Stomach (tissue), 4 donors: ENCODE measurements around the gene FKBP1B.

Source experiments
- CTCF ChIP-seq, 7 experiments: fragments of 450-650 bp in 4 of 7; fragments of 200-600 bp in 3 of 7; sonication (generic) in 3 of 7; IDR thresholded peaks; one replicate each; pipeline ENCODE4 v1.5.1; 2016 to 2019; ENCODE audit warnings: antibody characterized with exemption in 7 of 7, control low read depth in 2 of 7, mild to moderate bottlenecking in 1 of 7
- POLR2A ChIP-seq, 4 donors: fragments of 450-650 bp; IDR thresholded peaks; one replicate each; pipeline ENCODE4 v1.6.1; 2016; ENCODE audit warnings: antibody characterized with exemption in 4 of 4, control low read depth in 2 of 4, mild to moderate bottlenecking in 1 of 4, moderate library complexity in 1 of 4

GRCh38 chr2:24054366-24055010 lies 4.9 kb downstream of the FKBP1B start:
- TF ChIP-seq CTCF (IDR thresholded peaks at IDR 0.05) (no peak), POLR2A (IDR thresholded peaks at IDR 0.05) (no peak)
